GM19463 (cell line): ENCODE measurements around the gene ANKRD27.

Experiments used
- ATAC-seq: cut with Tn5 transposase; IDR thresholded peaks from one replicate; pipeline ENCODE4 v1.9.1; 2021; ENCODE audit warnings: mild to moderate bottlenecking, moderate library complexity; ENCODE audit not compliant: unreplicated experiment

ANKRD27 gene

DNA sequence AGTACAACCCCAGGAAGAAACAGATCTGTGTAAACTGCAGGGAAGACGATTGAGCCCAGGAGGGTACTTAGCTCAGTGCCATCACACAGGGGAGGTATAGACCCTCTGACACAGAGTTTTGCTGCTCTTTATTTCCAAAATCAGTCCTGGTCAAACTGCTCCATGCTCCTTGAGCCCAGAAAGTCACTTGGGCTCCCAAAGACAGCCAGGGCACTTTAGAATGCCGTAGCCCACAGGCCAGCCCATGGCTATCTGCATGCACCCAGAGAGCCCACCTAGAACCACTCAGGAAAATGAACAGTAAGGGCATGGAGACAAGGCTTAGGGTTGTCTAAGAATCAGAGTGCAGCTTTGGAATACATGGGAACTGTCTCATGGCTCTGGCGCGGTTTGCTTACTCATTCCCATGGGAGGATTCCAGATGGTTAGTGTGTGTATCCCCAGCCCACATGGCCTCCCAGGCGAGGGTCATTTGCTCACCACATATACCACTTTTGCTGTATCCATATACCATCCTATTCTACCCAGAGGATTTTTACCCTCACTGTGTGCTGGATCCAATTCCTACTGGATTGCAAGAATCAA is 108.6 kb downstream of the ANKRD27 start:
- no peak for ATAC-seq

- ATAC-seq: no peak
Observed at GRCh38 chr19:32563761-32564160, 111.2 kb downstream of the ANKRD27 start.

DNA sequence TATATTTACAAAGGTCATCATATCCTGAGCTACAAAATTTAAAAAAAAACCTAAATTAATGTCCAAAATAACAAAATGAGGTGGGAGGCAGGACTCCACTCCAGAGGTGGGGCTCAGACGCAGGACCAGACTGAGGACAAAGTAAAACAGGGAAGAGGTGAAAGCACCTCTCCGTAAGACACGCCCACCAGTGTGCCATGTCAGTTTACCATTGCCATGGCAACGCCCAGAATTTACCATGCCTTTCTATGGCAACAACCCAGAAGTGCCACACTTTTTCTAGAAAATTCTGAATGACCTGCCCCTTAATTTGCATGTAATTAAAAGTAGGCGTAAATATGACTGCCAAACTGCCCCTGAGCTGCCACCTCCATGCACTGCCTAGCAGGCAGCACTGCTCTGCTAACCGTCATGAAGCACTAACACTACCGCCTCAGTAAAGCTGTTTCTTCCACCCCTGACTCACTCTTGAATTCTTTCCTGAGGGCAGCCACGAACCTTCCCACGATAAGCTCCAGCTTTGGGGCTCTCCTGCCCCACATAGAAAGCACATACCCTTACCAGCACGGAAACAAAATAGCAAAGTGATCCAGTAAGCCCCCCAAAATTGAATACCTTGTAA is 116.3 kb downstream of the ANKRD27 start:
- no peak for ATAC-seq

DNA sequence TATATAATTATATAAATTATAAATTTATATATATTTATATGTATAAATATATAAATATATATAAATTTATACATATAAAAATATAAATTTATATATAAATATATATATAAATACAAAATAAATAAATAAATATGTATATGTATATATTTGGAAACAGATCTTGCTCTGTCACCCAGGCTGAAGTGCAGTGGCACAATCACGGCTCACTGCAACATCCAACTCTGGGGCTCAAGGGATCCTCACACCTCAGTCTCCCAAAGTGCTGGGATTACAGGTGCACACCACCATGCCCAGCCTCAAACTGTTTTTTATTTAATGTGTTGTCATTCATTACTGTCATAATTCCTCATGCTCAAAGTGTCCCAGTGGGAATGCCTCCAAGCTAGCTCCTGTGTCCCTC is 119.2 kb downstream of the ANKRD27 start:
- ATAC-seq: no peak

DNA sequence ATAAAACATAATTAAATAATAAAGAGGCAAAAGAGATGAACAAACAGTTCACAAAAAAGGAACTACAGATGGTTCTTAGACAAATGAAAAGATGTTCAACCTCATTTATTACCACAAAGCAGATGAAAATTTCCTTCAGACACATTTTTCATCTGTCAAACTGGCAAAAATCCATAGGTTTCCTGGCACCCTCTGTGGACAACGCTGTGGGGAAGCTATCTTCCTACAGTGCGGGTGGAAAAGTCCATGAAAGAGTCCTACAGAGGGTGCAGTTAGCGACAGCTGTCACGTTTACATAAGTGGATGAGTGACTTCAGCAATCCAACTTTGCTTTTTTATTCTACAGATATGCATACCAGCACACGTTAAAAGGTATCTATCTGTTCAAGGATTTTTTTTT is 124.3 kb downstream of the ANKRD27 start:
- ATAC-seq: no peak
